Right lung (tissue), 5 donors: ENCODE measurements around the gene METRNL. TPM values are rescaled to one million over a fixed set of nuclear protein-coding genes. Genes with fewer than 3 reads are reported as not detected.

Experiments
- DNase-seq, 2 donors: peaks; one replicate each; pipeline ENCODE4 v3.0.0-alpha.2; 2013
- polyA plus RNA-seq, 5 donors: library from polyadenylated mRNA; unstranded; fragments of 120-200 nt; gene quantifications; one replicate each; pipeline versions ENCODE4 v1.2.1 to v1.2.3, GENCODE V29; 2013; ENCODE audit warnings: inconsistent platforms in 1 of 5, low replicate concordance in 1 of 5; ENCODE audit not compliant: insufficient read length in 5 of 5, insufficient read depth in 1 of 5

METRNL gene
- polyA plus RNA-seq, 5 donors, result 9.5 to 24.6 (median 17.6) TPM

DNA sequence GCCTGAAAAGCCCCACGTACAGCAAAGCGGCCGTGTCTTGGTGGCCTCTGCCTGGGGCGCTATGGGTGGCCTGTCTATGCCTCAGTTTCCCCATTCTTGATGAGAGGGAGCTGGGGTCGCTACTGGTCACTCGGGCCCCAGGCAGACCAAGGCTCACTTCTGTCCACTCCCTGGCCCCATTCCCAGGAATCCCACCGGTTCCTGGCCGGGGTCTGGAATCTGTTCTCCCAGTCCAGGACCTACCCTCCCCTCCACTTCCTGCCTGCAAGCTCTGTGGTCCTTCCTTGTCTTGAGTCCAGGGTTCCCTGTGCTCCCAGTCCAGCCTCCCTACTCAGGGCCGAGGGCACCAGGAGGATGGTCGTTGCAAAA, 24.5 kb downstream of the METRNL start:
- no peak for DNase-seq

DNA sequence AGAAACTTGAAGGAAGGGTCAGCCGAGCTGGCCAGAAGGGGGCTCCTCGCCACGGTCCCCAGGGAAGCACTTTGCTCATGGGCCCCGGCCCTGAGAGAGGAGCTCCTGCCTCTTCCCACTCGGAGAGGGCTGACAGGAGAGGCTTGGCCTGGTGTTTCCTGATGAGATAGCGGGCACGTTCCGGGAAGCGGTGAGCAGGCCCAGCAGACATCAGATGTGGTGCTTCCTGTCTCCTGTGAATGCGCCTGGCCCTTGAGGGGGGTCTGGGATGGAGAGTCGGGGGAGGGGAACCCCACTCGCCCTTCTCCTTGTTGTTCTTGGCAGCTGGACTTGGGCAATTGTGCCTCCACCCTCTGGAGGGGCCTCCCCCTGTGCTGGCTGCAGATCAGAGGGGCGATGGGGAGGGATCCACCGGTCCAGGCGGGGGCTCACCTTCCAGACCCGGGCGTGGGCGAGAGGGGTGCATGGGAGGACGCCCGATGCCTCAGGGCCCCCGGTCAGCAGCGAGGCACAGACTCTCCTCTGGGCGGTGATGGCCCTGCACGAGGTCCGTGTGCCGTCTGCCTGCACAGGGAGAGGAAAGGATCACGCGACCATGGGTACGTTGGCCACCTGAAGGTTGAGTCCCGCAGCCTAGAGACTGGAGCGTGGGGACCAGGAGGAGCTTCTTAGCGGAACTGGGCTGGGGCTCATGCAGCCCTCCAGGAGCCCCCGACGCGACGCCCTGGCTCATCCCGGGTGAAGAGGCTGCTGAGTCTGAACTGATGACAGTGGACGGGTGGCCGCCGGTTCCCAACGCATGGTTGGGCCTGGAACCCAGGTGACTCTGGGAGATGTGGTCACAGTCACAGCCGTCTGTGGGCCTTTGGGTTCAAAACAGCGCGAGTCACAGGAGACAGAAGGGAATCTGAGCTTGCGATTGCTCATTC, 25.4 kb downstream of the METRNL start:
- DNase-seq, result no peak

GRCh38 chr17:83105512-83105911, 26.1 kb downstream of the METRNL start:
- DNase-seq, result no peak

- no peak for DNase-seq
Observed at GRCh38 chr17:83106056-83106588, 26.7 kb downstream of the METRNL start.

- no peak for DNase-seq
Observed at GRCh38 chr17:83106913-83107655, 27.7 kb downstream of the METRNL start.

DNA sequence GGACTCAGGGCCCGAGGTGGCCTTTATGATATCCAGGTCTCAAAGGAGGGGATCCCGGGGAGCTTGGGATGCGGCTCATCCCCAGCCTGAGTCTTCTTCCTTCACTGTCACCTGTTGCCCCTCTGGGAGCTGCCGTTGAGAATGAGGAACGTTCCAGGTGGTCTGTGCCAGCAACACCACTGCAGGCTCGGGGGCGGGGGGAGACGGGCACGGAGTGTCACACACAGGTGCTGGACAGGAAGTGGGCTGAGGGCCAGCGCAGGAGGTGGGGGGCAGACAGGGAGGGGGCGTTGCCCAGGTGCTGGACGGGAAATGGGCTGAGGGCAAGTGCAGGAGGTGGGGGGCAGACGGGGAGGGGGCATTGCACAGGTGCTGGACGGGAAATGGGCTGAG, 28.2 kb downstream of the METRNL start:
- DNase-seq, result no peak

GRCh38 chr17:83108709-83109108, 29.3 kb downstream of the METRNL start:
- no peak for DNase-seq

- DNase-seq, result no peak
Observed at GRCh38 chr17:83109386-83109785, 30.0 kb downstream of the METRNL start.

DNA sequence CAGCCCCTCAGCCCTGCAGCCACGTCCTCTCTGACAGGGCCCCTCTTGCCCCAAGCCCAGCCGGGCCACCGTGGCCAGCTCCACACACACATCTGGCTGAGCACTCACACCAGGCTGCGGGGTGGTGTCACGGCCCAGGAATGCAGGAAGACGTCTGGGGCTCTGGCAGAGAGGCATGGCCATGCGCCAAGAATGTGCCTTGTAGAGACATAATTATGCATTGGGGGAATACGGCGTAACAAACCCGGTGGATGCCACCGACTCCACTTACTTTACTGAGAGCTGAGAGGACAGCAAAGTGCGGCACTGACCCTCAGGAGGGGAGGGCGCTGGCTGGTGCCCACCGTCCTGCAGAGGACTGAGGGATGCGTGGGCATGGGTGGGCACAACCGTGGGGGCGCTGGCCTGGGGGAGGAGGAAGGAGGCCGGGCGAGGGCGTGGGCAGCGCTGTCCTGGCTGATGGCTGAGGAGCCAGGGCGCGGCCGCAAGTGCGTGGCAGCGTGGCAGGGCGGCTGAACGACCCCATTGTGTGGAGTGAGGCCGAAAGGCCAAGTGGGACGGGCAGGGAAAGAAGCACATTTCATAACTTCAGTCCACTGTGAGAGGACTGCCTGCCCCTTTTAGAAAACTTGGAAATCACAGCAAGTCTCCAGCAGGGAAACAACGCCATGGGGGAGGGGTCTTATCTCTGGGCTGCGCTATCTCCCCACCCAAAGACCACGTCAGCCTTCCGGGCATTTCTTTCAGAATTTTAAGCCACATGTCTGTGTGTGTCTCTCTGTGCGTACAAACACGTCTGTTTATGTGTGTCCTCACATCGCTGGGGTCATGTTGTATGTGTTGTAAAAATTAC, 30.6 kb downstream of the METRNL start:
- DNase-seq, result peak; percentile 73 to 76

- DNase-seq, result peak in 1 of 2 donors; percentile 67
Observed at GRCh38 chr17:83110735-83111134, 31.3 kb downstream of the METRNL start.

- no peak for DNase-seq
Observed at GRCh38 chr17:83111516-83112282, 32.3 kb downstream of the METRNL start.

DNA sequence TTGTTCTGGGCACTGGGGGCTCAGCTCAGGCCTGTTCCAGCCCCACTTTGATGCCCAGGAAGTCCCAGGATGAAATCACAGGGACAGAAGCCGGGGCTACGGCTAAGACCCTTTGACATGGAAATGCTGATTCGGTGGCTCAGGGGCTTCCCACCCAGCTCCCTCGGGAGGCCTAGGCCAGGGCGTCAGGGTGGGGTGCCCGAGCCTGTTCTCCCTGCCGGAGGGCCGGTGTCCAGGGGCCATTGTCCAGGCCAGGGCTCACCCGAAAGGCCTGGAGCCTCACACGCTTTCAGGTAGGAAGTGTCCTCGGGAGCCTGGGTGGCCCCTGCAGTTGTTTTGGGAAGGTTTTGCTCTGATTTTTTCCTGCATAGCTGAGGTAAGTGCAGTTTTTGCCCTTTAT, 34.0 kb downstream of the METRNL start:
- no peak for DNase-seq

DNA sequence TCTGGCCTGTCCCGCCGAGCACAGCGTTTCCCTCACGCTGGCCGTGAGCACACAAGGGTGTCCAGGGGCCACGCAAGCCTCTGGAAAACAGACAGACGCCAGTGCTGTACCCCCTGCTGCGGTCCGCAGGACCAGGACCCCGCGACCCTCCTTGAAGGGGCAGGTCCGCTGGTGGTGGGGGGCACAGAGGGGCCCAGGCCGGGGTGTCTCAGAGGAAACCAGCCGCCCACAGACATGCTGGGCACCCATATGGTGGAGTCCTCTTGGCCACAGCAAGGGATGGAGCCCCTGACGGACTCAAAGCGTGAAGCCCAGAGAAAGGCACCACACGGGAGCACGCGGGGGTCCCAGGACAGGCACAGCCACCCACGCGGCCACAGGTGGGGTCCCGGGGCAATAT, 34.4 kb downstream of the METRNL start:
- DNase-seq, result no peak

DNA sequence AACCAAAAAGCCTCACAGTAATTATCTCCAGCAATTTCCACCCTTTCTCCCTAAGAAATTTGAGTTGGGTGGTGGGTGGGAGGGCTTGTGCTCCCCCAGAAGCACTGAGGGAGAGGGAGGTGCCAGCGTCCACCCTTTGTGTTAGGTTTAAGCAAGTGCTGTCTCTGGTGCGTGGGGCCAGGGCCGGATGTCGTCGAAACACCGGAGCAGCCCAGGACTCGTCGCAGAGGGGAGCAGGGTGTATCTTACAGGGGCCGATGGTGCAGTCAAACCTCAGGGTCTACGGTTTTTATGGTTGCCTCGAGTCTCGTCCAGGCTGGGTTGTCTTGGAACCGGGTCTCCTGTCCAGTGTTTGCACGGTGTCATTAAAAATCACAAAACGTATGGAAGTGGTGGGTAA, 35.3 kb downstream of the METRNL start:
- no peak for DNase-seq

DNA sequence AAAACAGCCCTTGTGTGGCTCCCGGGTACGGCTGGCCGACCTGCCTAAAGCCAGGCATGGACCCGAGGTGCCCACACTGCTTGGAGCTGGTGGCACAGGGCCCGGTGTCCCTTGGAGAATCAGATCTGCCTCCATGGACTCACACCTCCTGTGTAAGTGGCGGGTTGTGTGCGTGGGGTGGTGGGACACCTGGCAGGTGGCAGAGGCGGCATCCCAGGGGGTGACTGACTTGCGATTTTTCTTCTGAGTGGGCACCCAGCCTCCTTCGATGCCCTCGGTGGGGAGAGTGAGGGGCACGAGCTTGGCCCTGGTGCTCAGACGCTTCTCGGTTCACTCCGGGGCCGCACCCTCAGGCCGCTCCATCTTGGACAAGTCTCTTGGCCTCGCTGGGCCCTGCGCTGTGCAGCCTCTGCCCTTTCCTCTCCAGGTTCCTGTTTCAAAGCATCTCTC, 35.8 kb downstream of the METRNL start:
- no peak for DNase-seq

- DNase-seq, result no peak
Observed at GRCh38 chr17:83115832-83116231, 36.4 kb downstream of the METRNL start.

- no peak for DNase-seq
Observed at GRCh38 chr17:83116311-83116771, 36.9 kb downstream of the METRNL start.

DNA sequence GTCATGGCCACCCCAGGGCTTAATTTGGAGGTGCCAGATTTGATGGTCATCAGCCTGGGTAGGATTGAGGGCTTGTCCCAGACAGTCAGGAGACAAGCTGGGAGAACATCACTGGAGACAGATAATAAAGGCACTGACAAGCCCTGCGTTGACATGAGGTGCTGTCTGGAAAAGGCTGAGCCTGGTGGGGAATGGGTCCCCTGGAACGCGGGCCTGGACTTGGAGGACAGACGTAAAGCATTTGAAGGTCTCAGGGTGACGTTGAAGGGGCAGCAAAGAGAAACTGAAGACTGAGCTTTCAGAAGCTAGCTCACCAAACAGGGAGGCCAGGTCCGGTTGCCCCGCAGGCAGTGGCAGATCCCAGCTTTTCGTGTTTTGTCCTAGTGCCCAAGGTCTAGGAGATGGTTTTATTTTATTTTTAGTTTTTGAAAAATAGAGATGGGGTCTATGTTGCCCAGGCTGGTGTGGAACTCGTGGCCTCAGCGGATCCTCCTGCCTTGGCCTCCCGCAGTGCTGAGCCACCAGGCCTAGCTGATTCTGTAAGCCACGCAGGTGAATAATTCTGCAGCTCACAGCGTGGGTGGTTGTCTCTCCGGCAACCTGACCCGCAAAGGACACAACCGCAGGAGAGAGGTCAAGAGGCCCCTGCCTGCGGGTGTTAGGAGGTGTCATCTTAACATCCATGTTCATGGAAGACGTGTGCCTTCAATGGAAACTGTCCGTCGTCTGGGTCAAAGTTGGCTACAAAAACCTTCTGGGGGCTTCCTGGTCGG, 37.6 kb downstream of the METRNL start:
- no peak for DNase-seq

DNA sequence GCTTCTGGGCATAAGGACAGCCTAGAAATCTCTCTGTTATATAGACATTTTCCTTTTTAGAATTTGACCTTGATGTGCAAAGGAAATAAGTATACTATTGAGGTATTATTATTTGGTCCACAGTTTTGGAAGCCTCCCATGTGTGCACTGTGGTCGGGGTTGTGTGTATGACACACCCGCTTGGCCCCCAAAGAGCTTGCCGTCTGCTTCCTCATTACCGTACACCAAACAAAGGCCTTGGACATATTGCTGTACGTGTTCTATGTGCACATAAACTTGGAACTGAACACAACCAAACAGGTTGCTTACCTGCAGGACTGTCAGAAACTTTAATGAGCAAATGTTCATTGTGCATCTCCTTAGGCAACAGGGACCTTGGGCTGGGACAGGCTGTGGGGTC, 38.2 kb downstream of the METRNL start:
- no peak for DNase-seq
